NB4 (cell line): ENCODE data around the gene TUBGCP5.

Experiments used
- DNase-seq: peaks from one replicate; pipeline ENCODE4 v3.0.0; 2010; ENCODE audit warnings: low read depth
- H3K4me3 ChIP-seq: one replicate; pipeline ENCODE4 v1.5.1; 2011; ENCODE audit warnings: mild to moderate bottlenecking, low read depth, low read length, moderate library complexity
- CTCF ChIP-seq: IDR thresholded peaks from one replicate; pipeline ENCODE4 v1.5.1; 2012; ENCODE audit warnings: low read depth, low read length
- MYC ChIP-seq: IDR thresholded peaks from 2 replicates; pipeline ENCODE4 v1.6.1; 2011; ENCODE audit warnings: low read depth, low read length
- POLR2A ChIP-seq: IDR thresholded peaks from 2 replicates; pipeline ENCODE4 v1.6.1; 2011; ENCODE audit warnings: mild to moderate bottlenecking; ENCODE audit not compliant: insufficient read length; ENCODE audit errors: extremely low read depth
- TF ChIP-seq, protein P1 (sequence below): IDR thresholded peaks from 2 replicates; pipeline ENCODE4 v1.6.1; 2011; ENCODE audit warnings: low read depth, low read length

The TUBGCP5 gene

GRCh38 chr15:23074684-23075083, 35.3 kb upstream of the TUBGCP5 start:
- TF ChIP-seq POLR2A (no peak), MYC (peak; percentile 31; the same call in 1 of the 2 replicates)
- TF ChIP-seq, protein P1, sequence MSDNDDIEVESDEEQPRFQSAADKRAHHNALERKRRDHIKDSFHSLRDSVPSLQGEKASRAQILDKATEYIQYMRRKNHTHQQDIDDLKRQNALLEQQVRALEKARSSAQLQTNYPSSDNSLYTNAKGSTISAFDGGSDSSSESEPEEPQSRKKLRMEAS, result peak; percentile 43; the same call in 1 of the 2 replicates
- DNase-seq, result peak; percentile 84
- H3K4me3 ChIP-seq, result peak overlapping the region; percentile 43

- DNase-seq, result peak; percentile 60
Measured at GRCh38 chr15:23073890-23074646, 34.7 kb upstream of the TUBGCP5 start.

GRCh38 chr15:23072633-23073032, 33.3 kb upstream of the TUBGCP5 start:
- TF ChIP-seq CTCF, result no peak
- TF ChIP-seq MYC, result no peak
- H3K4me3 ChIP-seq, result no peak overlapping the region
- DNase-seq, result no peak

More at GRCh38 chr15:23073890-23074646, 34.7 kb upstream of the TUBGCP5 start:
- TF ChIP-seq CTCF (no peak), POLR2A (no peak), MYC (no peak)
- TF ChIP-seq, protein P1, result no peak
- H3K4me3 ChIP-seq, result peak overlapping the region; percentile 43

- TF ChIP-seq MYC, result no peak
- TF ChIP-seq CTCF, result peak; percentile 7
- no peak for DNase-seq
- H3K4me3 ChIP-seq, result no peak overlapping the region
Measured at GRCh38 chr15:23069496-23070166, 30.3 kb upstream of the TUBGCP5 start.

DNA sequence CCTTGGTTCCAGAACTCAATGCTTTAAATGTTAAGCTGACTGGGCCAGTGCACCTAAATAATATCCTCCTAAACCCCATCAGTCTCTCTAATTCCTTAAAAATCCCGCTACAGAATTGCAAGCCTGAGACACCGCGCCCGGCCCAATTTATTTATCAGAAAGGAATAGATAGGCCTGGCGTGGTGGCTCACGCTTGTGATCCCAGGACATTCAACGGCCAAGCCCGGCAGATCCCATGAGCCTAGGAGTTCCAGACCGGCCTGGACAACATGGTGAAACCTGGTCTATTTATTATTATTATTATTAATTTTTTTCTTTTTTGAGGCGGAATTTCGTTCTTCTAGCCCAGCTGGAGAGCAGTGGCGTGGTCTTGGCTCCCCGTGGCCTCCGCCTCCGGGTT, 28.0 kb upstream of the TUBGCP5 start:
- H3K4me3 ChIP-seq, result no peak overlapping the region
- no peak for DNase-seq
- no peak for TF ChIP-seq MYC

GRCh38 chr15:23065836-23066235, 26.5 kb upstream of the TUBGCP5 start:
- no peak for TF ChIP-seq POLR2A
- TF ChIP-seq, protein P1, result no peak
- TF ChIP-seq MYC, result no peak
- no peak overlapping the region for H3K4me3 ChIP-seq

GRCh38 chr15:23064156-23064555, 24.8 kb upstream of the TUBGCP5 start:
- DNase-seq, result no peak
- TF ChIP-seq POLR2A (no peak), MYC (no peak), CTCF (no peak)
- TF ChIP-seq, protein P1, result no peak
- H3K4me3 ChIP-seq, result no peak overlapping the region

More at GRCh38 chr15:23065836-23066235, 26.5 kb upstream of the TUBGCP5 start:
- DNase-seq, result no peak
